Middle frontal gyrus (tissue), 1 donor: Measurements from ENCODE around the gene TAPBPL.

Experiments used
- DNase-seq: peaks from one replicate; pipeline ENCODE4 v3.0.0-alpha.2; 2015; ENCODE audit warnings: low spot score; ENCODE audit errors: extremely low spot score

TAPBPL gene

DNA sequence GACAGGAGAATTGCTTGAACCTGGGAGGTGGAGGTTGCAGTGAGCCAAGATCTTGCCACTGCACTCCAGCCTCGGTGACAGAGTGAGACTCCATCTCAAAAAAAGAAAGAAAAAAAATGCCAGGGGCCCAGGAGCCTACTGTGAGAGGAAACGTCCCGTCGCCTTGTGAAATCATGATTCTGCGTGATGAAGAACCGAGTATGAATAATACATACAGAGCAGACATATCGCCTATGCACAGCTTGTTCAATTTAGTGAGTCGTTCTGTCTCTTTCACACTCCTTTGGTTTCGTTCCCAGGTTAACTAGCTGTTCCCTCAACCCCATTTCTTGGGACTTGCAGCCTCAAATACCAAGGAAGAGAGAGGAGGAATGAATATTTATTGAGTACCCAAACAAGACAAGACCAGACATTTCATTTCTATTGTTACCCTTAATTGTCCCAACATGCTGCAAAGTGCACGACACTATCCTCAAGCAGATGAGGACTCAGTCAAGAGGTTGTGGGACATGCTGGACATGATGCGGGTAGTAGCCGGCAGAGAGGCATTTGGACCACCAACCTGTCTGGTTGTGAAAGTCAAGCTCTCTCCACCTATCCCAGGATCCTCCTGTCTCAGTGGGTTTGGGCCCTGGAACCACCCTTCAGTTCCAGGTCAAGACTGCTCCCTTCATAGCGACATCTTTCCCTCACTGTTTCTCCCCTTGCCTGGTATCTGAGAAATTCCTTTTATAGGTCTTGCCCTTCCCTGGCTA is 15.7 kb upstream of the TAPBPL start:
- DNase-seq = no peak

DNA sequence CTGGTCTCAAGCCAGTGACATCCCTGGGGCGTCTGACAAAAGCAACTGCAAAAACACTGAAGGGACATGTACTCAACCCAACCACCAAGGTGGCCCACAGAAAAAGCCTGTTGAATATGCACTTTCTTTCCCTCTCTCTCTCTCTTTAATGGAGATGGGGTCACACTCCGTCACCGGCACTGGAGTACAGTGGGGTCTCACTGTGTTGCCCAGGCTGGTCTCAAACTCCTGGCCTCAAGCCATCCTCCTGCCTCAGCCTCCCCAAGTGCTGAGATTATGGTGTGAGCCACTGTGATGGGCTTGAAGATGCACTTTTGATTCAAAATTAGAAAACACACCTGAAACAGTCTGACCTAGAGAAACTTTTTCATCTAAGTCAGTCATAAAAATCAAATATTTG is 14.3 kb upstream of the TAPBPL start:
- no peak for DNase-seq

DNA sequence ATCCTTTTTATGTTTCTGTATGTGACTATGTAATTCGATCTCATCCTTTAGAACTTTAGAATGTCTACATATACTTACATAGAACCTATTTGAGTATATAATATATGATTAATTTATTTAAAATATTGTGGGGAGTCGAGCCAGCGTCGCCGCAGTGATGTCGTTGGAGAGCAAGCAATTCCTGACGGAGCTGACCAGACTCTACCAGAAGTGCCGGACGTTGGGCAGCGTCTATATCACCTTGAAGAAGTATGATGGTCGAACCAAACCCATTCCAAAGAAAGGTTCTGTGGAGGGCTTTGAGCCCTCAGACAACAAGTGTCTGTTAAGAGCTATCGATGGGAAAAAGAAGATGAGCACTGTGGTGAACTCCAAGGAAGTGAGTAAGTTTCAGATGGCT is 13.5 kb upstream of the TAPBPL start:
- no peak for DNase-seq

DNA sequence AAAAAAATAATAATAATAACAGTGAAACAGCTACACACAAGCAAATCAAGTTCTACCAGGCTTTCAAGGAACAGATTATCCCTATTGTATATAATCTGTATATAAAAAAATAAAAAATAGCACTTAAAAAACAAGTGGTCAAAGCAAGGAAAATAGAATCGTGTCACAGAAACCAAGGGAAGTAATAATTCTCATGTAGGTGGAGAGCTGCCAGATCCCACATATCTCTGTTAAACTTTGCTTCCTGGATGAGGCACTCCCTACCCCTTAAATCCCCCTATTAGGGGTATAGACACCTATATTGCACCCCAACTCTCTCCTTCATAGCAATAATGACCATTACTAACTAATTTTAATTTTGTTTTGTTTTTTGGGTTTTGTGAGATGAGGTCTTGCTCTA is 11.5 kb upstream of the TAPBPL start:
- DNase-seq = no peak

DNA sequence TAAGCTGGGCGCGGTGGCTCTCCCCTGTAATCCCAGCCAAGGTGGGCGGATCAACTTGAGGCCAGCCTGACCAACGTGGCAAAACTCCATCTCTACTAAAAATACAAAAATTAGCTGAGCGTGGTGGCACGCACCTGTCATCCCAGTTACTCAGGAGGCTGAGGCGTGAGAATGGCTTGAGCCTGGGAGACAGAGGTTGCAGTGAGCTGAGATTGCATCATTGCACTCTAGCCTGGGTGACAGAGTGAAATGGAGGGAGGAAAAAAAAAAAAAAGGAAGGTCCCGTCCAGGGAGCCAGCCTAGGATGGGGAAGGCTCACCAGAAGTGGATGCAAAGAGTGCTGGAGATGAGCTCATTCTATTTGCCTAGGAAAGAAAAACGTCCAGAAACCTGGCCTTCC is 9.0 kb upstream of the TAPBPL start:
- no peak for DNase-seq

DNA sequence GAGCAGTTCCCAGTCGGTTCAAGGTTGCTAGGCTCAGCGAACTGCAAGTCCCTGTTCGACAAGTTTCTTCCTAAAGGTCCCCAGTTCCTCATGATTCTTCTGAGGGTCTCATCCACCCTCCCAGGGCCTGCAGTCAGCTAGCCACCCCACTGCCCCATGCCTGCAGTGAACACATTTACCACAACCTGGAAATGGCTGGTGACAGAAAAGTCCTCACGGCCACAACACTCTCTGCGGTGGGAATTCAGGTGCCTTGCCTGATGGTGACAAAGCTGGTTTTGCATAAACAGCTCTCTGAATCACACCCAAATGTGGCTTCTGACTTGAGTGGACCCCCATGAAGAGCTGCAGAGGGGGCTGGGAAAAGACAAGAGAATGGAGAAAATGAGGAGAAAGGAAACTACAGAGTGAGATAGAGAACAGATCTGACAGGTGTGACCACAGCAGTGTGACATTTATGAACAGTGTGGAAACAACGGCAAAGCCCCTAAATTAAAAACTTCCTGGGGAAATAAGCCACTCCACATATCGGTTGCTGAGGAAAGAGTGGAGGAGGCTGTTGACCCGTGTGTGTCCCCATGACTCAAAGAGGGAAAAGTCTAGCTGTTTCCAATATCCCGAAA is 8.4 kb upstream of the TAPBPL start:
- DNase-seq = no peak

DNA sequence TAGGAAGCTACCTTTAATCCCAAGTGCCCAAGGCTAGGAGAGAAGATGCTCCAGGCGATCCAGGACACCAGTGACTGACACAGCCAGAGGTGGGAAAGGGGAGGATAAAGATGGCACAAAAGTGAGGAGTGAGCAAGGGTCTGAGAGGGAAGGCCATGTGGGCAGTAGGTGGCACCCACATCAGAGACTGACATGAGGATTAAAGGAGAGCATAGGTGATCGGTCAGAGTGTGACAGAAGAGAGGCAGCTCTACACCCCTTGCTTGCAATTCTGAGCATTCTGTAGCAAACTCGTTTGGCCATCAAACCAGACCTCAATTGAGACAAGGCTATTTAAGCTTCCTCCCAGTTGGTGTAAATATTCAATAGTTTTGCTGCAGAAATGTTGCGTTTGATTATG is 7.8 kb upstream of the TAPBPL start:
- DNase-seq = no peak

DNA sequence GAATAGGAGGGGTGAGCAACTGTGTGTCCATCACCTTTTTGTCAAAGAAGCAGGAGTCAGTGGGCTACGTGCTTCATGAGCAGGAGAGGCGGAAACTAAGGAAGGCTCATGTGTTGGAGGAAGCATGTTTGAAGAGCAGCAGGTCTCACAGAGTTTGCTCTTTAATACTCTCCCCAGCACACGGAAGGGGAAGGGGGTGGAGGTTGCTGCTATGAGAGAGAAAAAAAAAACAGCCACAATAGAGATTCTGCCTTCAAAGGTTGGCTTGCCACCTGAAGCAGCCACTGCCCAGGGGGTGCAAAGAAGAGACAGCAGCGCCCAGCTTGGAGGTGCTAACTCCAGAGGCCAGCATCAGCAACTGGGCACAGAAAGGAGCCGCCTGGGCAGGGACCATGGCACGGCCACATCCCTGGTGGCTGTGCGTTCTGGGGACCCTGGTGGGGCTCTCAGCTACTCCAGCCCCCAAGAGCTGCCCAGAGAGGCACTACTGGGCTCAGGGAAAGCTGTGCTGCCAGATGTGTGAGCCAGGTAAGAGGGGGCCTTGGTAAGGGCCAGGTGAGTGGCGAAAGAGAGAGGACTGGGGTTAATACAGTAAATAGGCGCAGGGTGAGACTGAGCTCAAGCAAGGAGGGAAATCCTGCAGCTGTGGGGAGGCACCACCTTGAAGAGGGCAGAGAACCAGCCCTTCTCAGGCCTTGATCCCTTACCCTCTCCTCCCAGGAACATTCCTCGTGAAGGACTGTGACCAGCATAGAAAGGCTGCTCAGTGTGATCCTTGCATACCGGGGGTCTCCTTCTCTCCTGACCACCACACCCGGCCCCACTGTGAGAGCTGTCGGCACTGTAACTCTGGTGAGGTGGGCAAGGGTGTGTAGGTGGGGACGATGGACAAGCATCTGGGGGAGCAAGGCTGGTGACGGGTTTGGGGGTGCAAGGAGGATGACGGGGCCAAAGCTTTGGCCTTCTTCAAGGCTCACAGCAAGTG is 6.8 kb upstream of the TAPBPL start, which contains the start of gene CD27:
CD27 (plus strand) TSS at position 252 of the 985 bp plus-strand sequence; CDS start at position 393, 141 bp downstream.
- no peak for DNase-seq

DNA sequence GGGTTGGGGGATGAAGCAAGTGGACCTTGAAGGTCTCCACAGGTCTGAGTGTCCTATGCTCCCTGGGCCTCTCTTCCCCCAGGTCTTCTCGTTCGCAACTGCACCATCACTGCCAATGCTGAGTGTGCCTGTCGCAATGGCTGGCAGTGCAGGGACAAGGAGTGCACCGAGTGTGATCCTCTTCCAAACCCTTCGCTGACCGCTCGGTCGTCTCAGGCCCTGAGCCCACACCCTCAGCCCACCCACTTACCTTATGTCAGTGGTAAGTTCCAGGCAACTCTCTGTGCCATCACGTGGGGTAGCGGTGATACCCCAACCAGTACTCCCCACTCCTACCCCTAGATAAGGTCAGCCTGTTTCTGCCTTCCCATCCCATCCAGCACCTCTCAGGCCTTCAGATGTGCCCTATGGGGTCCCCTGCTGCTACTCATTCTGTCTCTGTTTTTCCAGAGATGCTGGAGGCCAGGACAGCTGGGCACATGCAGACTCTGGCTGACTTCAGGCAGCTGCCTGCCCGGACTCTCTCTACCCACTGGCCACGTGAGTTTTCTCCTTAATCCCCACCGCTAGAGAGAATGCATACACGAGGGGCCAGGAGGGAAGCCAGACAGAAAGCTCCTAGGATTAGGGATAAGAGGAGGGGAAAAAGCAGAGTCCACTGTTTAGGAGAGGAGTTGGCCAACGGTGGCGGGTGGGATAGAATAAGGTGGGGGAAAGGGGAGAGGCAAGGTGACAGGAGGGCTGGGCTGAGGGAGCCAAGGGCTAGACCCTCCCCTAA is 1.6 kb upstream of the TAPBPL start:
- no peak for DNase-seq

DNA sequence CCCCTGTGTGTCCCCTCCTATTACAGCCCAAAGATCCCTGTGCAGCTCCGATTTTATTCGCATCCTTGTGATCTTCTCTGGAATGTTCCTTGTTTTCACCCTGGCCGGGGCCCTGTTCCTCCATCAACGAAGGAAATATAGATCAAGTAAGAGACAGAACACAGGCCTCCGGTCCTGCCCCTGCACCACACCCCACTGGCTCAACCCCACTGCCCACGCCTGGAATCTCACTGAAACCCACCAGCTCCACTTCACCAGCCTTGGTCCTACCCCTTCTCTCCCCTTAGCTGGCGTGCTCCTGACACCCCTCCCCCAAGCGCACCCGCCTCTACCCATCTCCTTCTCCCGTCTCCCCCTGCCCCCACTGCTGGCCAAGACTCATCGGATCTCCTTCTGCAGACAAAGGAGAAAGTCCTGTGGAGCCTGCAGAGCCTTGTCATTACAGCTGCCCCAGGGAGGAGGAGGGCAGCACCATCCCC is 934 bp upstream of the TAPBPL start:
- no peak for DNase-seq

DNA sequence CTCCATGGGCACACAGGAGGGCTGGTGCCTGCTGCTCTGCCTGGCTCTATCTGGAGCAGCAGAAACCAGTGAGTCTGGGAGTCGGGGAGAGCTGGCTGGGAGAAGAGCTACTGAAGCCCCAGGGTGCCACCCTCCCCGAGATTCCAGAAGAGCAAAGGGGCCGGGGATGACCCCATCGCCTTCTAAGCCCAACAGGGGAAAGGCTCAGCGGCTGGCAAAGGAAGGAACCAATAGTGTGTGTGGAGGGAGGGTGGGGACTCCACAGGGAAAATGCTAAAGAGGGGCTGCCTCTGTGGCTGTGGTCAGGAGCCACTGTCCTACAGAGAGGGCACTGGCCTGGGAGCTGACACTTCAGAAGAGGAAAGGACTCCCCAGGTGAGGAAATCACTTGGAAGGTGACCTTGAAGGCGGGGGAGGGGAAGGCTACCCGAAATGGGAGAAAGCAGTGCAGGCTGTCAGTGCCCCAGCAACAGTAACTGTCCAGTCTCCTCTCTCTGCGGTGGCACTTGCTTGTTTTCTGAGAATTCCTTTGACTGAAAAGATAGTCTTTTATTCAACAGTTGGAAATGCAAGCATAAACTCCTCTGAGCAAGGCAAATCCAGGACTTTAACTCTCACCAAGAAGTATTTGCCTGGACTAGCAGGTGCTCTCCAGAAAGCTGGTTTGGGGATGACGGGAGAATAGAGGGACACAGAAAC is 552 bp downstream of the TAPBPL start:
- no peak for DNase-seq

DNA sequence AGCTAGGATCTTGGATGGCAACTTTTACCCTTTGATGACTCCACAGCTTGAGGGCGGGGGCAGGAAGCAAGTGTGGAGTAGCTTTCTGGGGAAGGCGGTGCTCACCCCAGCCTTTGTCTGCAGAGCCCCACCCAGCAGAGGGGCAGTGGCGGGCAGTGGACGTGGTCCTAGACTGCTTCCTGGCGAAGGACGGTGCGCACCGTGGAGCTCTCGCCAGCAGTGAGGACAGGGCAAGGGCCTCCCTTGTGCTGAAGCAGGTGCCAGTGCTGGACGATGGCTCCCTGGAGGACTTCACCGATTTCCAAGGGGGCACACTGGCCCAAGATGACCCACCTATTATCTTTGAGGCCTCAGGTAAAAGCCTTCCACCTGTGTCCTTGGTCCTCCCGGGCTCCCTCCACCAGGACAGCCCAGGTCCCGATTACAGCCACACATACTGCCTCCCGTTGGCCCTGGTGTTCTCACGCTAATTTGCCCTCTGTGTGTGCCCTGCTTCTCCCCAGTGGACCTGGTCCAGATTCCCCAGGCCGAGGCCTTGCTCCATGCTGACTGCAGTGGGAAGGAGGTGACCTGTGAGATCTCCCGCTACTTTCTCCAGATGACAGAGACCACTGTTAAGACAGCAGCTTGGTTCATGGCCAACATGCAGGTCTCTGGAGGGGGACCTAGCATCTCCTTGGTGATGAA is 1.2 kb downstream of the TAPBPL start:
- no peak for DNase-seq

DNA sequence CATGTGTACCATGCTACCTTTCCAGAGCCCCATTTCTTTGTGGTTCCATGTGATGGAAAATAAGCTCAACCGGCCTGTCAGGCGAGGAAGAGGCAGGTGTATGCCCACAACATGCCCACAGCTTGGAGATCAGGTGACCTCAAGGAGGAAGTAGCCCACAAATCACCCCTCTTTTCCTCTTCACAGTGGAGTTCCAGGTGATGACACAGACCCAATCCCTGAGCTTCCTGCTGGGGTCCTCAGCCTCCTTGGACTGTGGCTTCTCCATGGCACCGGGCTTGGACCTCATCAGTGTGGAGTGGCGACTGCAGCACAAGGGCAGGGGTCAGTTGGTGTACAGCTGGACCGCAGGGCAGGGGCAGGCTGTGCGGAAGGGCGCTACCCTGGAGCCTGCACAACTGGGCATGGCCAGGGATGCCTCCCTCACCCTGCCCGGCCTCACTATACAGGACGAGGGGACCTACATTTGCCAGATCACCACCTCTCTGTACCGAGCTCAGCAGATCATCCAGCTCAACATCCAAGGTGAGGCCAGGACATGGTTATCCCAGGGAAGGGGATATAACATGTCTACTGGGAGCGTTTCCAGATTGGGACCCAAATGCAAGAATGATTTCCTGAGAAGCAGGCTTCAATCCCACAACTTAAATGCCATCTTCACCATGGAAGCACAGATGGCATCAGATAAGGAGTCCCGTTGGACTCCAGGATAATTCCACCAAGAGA is 5.5 kb downstream of the TAPBPL start:
- DNase-seq = no peak

DNA sequence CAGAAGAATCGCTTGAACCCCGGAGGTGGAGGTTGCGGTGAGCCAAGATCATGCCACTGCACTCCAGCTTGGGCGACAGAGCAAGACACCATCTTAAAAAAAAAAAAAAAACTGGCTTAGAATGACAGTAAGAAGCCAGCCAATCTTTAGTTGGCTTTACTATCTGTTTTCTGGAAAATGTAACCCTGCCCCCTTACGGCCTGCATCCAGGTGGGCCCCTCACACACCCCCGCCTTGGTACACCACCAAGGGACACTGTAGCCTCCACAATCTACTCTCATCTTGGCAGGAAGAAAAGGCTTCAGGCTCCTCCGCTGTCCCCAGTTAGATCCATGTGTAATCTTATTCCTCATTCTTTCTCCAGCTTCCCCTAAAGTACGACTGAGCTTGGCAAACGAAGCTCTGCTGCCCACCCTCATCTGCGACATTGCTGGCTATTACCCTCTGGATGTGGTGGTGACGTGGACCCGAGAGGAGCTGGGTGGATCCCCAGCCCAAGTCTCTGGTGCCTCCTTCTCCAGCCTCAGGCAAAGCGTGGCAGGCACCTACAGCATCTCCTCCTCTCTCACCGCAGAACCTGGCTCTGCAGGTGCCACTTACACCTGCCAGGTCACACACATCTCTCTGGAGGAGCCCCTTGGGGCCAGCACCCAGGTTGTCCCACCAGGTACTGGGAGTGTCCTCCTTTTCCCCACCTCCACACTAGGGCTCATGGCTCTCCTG is 6.6 kb downstream of the TAPBPL start:
- DNase-seq = no peak

DNA sequence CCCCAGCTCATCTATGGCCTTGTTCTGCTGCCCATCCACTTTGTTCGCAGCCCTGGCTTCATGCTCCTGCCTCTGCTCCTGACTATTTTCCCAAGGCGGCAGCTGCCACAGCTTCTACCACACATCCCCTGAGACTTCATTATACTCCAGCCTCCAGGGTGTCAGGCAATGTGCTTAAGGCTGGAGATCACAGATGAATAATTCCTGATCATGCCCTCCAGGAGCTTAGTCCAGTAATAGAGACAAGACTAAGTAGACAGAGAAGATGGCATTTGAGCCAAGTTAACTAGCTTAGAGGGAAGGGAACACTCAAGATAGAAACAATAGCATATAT is 7.1 kb downstream of the TAPBPL start:
- no peak for DNase-seq

DNA sequence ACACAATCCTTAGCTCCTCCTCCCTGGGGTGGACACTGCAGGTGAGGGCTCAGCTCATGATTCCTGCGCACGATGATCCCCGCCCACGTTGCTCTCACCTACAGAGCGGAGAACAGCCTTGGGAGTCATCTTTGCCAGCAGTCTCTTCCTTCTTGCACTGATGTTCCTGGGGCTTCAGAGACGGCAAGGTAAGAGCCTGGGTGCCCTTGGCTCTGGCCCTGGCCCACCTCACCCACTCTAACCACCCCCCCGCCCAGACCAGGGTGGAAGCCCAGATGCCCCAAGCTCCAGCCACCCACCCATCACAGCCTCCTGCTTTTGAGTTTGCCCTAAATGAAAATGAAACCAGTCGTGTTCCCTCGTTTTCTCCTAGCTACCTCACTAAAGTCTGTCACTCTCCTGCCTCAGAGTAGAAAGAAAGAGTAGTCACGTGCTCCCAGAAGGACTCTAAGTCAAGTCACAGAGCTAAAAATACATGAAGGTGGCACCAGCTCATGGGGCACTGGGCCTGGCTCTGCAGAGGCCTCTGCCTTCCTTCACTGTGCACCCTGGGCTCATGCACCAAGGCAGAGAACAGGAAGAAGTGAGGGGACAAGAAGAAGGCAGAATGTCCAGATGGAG is 9.0 kb downstream of the TAPBPL start:
- no peak for DNase-seq

DNA sequence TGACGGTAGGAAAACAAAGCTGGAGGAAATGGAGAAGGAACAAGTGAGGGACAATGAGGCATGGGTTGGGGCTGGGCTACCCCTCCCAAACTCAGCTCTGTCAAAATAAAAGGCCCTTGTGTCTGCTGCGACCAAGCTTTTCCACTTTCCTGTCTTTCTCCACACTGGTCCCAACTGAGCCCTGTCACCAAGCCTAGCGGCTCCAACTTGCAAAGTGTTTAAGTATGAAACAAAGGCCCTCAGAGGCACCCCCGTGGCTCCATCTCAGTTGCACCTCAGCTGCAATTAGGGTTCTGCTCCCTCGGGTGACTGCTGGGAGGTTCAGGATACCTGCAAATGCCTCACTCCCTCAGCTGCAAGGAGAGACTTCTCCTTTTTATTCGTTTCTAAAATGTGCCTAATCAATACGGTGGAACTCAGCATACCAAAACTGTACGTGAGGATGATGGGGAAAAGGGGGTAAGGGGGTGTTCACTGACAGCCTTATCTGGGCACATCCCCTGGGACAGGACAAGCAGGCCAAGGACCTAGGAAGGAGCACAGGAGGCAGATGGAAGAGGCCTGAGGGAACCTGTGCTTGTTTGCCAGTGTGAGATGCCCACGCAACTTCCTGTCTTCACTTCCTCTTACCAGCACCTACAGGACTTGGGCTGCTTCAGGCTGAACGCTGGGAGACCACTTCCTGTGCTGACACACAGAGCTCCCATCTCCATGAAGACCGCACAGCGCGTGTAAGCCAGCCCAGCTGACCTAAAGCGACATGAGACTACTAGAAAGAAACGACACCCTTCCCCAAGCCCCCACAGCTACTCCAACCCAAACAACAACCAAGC is 9.8 kb downstream of the TAPBPL start:
- DNase-seq = no peak
